ENCODE data around the gene ACE. TPM values are rescaled to one million over a fixed set of nuclear protein-coding genes. Genes with fewer than 3 reads are reported as not detected.
A peak's percentile ranks its signal among the peaks of the same experiment; 100 is the strongest.
"Not testable (repeated sequence)": the region's sequence is repeated elsewhere in the genome, so short reads cannot be mapped to it uniquely, and the experiment has no call there.

ACE gene
- total RNA-seq, 1 experiment from 2014 or later, result 1.1 TPM

GRCh38 chr17:63452046-63452961 is 24.6 kb upstream of the ACE start:
- Histone ChIP-seq H3K27ac (no peak overlapping the region), H3K36me3 (no peaks in the 10 kb centered on the region), H3K4me3 (no peak overlapping the region), H3K4me1 (no peaks in the 10 kb centered on the region), H3K9me3 (replicated peaks) (no peaks in the 10 kb centered on the region), H3K27me3 (no peaks in the 10 kb centered on the region)
- DNase-seq, result no peak

GRCh38 chr17:63452962-63453551 is 23.8 kb upstream of the ACE start:
- DNase-seq, result no peak
- Histone ChIP-seq H3K4me3 (no peak overlapping the region), H3K9me3 (replicated peaks) (no peaks in the 10 kb centered on the region), H3K27me3 (no peaks in the 10 kb centered on the region), H3K36me3 (no peaks in the 10 kb centered on the region), H3K4me1 (no peaks in the 10 kb centered on the region; the same call in 1 of the 2 replicates), H3K27ac (no peak overlapping the region)

DNA sequence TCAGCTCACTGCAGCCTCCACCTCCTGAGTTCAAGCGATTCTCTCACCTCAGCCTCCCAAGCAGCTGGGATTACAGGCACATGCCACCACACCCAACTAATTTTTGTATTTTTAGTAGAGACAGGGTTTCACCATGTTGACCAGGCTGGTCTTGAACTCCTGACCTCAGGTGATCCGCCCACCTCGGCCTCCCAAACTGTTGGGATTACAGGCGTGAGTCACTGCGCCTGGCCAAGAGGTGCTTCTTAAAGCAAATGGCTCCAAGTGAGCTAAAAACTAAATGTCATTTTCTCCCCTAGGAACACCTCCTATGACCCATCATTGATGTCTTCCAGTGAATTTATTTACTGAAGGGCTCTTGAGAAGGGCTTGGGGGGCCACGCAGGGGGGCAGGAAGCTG is 22.5 kb upstream of the ACE start:
- not testable (repeated sequence) for DNase-seq; H3K4me3 ChIP-seq; H3K27ac ChIP-seq; H3K27me3 ChIP-seq; H3K4me1 ChIP-seq; H3K36me3 ChIP-seq; H3K9me3 ChIP-seq (replicated peaks)

- Histone ChIP-seq H3K4me1 (peaks cover 7% of the 10 kb centered on the region), H3K27me3 (no peaks in the 10 kb centered on the region), H3K9me3 (replicated peaks) (no peaks in the 10 kb centered on the region), H3K36me3 (no peaks in the 10 kb centered on the region), H3K27ac (no peak overlapping the region), H3K4me3 (no peak overlapping the region)
- no peak for DNase-seq
Observed at GRCh38 chr17:63454915-63455314, 21.9 kb upstream of the ACE start.

DNA sequence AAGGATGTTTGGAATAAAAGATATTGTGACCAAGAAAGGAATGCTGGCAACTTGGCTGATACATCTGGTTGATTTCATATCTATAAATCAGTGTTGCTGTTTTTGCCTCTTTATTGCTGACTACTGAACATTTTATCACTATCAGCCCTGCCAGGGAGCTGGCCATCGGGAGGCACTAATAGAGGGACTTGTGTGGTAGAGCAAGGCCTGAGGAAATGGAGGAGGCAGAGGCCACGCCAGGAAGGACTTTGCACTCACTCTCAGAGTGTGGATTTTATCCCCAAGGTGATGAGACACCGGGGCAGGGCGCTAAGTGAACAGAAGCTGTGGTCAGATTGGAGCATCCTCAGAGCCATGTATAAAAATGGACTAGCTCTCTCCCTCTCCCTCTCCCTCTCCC is 21.4 kb upstream of the ACE start:
- DNase-seq, result no peak
- no peak overlapping the region for H3K4me3 ChIP-seq
- H3K27ac ChIP-seq, result no peak overlapping the region
- no peaks in the 10 kb centered on the region for H3K36me3 ChIP-seq
- H3K9me3 ChIP-seq (replicated peaks), result no peaks in the 10 kb centered on the region
- no peaks in the 10 kb centered on the region for H3K27me3 ChIP-seq
- peaks cover 7% of the 10 kb centered on the region for H3K4me1 ChIP-seq

GRCh38 chr17:63458478-63458877 is 18.4 kb upstream of the ACE start:
- peak; percentile 50 to 75 for DNase-seq
- Histone ChIP-seq H3K27ac (no peak overlapping the region), H3K9me3 (replicated peaks) (no peaks in the 10 kb centered on the region), H3K27me3 (no peaks in the 10 kb centered on the region), H3K4me3 (no peak overlapping the region), H3K4me1 (peaks cover 7% of the 10 kb centered on the region), H3K36me3 (no peaks in the 10 kb centered on the region)

GRCh38 chr17:63460018-63460417 is 16.8 kb upstream of the ACE start:
- Histone ChIP-seq H3K9me3 (replicated peaks) (no peaks in the 10 kb centered on the region), H3K27me3 (no peaks in the 10 kb centered on the region), H3K4me3 (no peak overlapping the region), H3K4me1 (peaks cover 7% of the 10 kb centered on the region), H3K27ac (no peak overlapping the region), H3K36me3 (no peaks in the 10 kb centered on the region)
- DNase-seq, result no peak

DNA sequence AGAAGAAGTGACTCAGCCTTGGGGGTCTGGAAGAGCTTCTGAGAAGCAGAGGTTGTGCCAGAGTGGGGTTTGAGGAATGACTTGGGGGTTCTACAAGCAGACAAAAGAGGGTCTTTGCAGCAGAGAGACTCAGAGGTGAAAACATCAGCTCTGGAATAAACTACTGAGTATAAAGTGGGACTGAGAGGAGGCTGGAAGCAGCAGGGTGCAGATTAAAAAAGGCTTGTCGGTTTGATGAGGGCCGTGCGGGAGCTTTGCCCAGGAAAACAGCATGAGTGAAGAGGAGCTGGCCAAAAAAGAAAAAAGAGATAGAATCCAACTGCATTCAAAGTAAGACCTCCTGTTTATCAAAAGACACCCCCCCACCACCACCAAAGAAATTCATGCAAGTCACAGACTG is 13.1 kb upstream of the ACE start:
- H3K27me3 ChIP-seq, result no peaks in the 10 kb centered on the region
- no peaks in the 10 kb centered on the region; the same call in 1 of the 2 replicates for H3K4me1 ChIP-seq
- H3K4me3 ChIP-seq, result no peak overlapping the region
- H3K9me3 ChIP-seq (replicated peaks), result no peaks in the 10 kb centered on the region
- no peaks in the 10 kb centered on the region for H3K36me3 ChIP-seq
- DNase-seq, result no peak
- no peak overlapping the region for H3K27ac ChIP-seq

GRCh38 chr17:63464691-63465236 is 12.1 kb upstream of the ACE start:
- Histone ChIP-seq H3K27ac (no peak overlapping the region), H3K4me3 (no peak overlapping the region), H3K27me3 (no peaks in the 10 kb centered on the region), H3K4me1 (no peaks in the 10 kb centered on the region), H3K9me3 (replicated peaks) (no peaks in the 10 kb centered on the region), H3K36me3 (no peaks in the 10 kb centered on the region)
- DNase-seq, result no peak

- DNase-seq; H3K9me3 ChIP-seq (replicated peaks); H3K36me3 ChIP-seq: not testable (repeated sequence)
Observed at GRCh38 chr17:63468099-63468498, 8.8 kb upstream of the ACE start.

GRCh38 chr17:63474174-63474573 is 2.7 kb upstream of the ACE start:
- no peak overlapping the region for H3K4me3 ChIP-seq
- DNase-seq, result no peak
- no peaks in the 10 kb centered on the region for H3K9me3 ChIP-seq (replicated peaks)
- 0 out of 2 replicates have a peak, but pooled peaks cover 2% of the 10 kb centered on the region for H3K4me1 ChIP-seq
- no peak overlapping the region for H3K27ac ChIP-seq
- no peaks in the 10 kb centered on the region for H3K27me3 ChIP-seq
- no peaks in the 10 kb centered on the region for H3K36me3 ChIP-seq

More at GRCh38 chr17:63468099-63468498, 8.8 kb upstream of the ACE start:
- H3K27me3 ChIP-seq, H3K4me1 ChIP-seq, H3K4me3 ChIP-seq, H3K27ac ChIP-seq: not testable (repeated sequence)

- no peaks in the 10 kb centered on the region for H3K36me3 ChIP-seq
- no peak overlapping the region for H3K4me3 ChIP-seq
- DNase-seq, result no peak
- no peaks in the 10 kb centered on the region for H3K27me3 ChIP-seq
- no peak overlapping the region for H3K27ac ChIP-seq
- 0 out of 2 replicates have a peak, but pooled peaks cover 2% of the 10 kb centered on the region for H3K4me1 ChIP-seq
- H3K9me3 ChIP-seq (replicated peaks), result no peaks in the 10 kb centered on the region
Observed at GRCh38 chr17:63474586-63475460, 2.0 kb upstream of the ACE start.

DNA sequence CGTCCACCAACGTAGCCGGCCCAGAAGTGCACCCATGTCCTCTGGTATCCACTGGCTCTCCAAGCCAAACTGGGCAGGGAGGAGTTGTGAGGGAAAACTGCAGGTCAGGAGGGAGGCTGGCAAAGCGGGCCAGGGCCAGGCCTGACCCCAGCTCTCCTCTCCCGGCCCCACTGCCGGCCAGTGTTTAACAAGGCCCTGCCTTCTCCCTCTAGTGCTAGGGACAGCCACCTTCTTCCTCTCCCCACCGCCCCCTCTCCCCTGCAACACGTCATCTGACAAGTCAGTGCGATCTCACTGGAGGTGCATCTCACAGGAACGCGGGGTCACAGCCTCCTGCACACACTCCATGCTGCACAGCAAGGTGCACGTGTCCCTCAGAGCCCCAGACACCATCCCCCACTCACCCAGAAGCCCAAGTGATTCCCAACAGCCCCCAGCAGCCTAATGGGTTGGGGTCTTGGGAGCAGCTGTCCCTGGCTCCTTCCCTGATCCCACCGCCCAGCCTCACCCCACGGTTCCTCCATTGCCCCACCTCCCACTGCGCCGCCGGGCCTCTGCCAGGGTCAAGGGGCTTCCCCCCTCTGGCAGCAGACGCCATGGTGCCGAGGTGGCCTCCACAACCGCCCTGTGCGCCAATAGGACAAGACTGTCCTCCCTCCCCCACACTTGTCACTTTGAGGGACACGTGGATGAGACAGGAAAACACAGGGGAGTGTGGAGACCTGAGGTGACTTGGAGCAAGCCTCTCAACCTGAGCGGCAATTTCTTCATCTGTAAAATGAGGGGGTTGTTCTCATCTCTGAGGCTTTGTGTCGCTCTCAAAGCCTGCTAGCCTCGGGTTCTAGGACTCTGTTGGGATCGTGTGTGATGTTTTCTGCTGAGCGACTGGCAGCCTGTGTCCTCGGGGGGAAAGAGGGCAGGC is 1.1 kb upstream of the ACE start:
- Histone ChIP-seq H3K27ac (no peak overlapping the region), H3K36me3 (no peaks in the 10 kb centered on the region)
- no peak for DNase-seq

DNA sequence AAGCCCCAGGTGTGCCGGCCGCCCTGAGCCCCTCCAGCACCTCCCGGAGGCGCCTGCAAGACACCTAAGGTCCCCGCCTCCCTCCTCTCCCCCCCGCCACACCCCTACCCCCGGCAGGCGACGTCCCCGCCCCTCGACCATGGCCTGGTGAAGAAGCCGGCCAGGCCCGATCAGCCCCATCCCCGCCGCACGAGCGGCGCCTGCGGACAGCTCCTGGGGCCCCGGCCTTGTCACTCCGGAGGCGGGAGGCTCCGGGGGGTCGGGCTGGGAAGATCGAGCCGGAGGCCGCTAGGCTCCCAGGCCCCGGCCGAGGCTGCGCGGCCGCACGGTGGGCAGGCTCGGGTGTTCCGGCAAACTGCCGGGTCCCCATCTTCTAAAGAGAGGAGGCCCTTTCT is 405 bp upstream of the ACE start:
- peak overlapping the region; percentile 61 for H3K4me3 ChIP-seq
- H3K36me3 ChIP-seq, result no peaks in the 10 kb centered on the region
- H3K27me3 ChIP-seq, result no peaks in the 10 kb centered on the region
- 0 out of 2 replicates have a peak, but pooled peaks cover 2% of the 10 kb centered on the region for H3K4me1 ChIP-seq
- peak; percentile 47 to 53 for DNase-seq
- H3K27ac ChIP-seq, result no peak overlapping the region; the same call in 1 of the 2 replicates
- H3K9me3 ChIP-seq (replicated peaks), result no peaks in the 10 kb centered on the region

More for the DNA sequence above, 1.1 kb upstream of the ACE start:
- Histone ChIP-seq H3K9me3 (replicated peaks) (no peaks in the 10 kb centered on the region), H3K4me1 (0 out of 2 replicates have a peak, but pooled peaks cover 2% of the 10 kb centered on the region), H3K27me3 (no peaks in the 10 kb centered on the region), H3K4me3 (peak overlapping the region; percentile 61)
